Mesothelial cell of epicardium (in vitro differentiated cells): ENCODE measurements around the gene SRD5A3. TPM values are rescaled to one million over a fixed set of nuclear protein-coding genes. Genes with fewer than 3 reads are reported as not detected.

Source experiments
- DNase-seq, 2 experiments: peaks; one replicate each; pipeline ENCODE4 v3.0.0; 2021; ENCODE audit warnings: low spot score in 2 of 2; ENCODE audit not compliant: unreplicated experiment in 2 of 2
- H3K27ac Mint-ChIP-seq: 2 replicates; pipeline ENCODE4 v1.8.0; 2021; ENCODE audit warnings: mixed read lengths
- H3K27me3 Mint-ChIP-seq: 2 replicates; pipeline ENCODE4 v1.8.0; 2021; ENCODE audit warnings: low read depth, mixed read lengths
- H3K36me3 Mint-ChIP-seq: 2 replicates; pipeline ENCODE4 v1.8.0; 2021; ENCODE audit warnings: mixed read lengths
- H3K4me1 Mint-ChIP-seq: 2 replicates; pipeline ENCODE4 v1.8.0; 2021; ENCODE audit warnings: mixed read lengths
- H3K4me3 Mint-ChIP-seq: 2 replicates; pipeline ENCODE4 v1.8.0; 2021; ENCODE audit warnings: mild to moderate bottlenecking, moderate library complexity, mixed read lengths
- H3K9me3 Mint-ChIP-seq: 2 replicates; pipeline ENCODE4 v1.8.0; 2021; ENCODE audit warnings: mixed read lengths
- CTCF ChIP-seq: fragments of 200-600 bp; sonication (generic); IDR thresholded peaks from one replicate; pipeline ENCODE4 v1.5.0; 2021; ENCODE audit warnings: antibody characterized with exemption; ENCODE audit not compliant: unreplicated experiment
- total RNA-seq: library from RNA; stranded (reverse); gene quantifications from 3 replicates; pipeline ENCODE4 v1.2.1, GENCODE V29; 2021

The SRD5A3 gene
- total RNA-seq, 1 donor from 2014 or later = 17.5 TPM

DNA sequence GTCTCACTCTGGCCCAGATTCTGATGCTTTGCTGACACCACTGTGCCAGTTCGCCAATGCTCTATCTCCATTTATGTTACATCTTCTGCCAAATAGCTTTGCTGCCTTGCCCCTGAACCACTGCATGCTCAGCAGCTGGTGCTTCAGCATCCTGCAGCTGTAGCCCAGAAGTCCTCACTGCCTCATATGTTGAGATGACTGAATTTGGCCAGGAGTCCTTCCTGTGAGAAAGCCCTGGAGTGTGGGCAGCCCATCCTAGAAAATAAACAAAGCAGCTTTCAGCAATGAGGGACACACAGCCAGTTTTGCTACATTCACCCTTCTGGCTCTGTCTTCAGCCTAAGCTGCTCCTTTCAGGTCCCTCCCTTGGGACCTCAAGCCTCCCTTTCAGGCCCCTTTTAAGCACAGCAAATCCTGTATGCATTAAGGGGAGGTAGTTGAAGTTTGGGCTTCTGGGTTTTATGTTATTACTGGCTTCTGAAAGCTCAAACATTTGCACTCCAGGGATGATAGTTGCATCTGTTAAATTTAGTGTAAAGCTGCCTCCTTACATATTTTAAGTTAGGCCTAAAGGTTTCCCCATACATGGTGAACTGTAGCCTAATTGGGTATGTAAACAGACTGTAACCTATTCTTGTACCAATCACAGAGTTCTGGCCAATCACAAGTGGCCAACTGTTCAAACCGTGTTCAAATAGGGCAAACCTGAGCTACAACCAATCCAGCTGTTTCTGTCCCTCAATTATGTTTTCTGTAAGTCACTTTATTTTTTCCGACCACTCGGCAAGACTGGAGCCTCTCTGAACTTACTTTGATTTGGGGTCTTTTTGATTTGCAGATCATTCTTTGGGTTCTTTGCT is 47.6 kb downstream of the SRD5A3 start:
- Mint-ChIP-seq H3K27ac (no peak overlapping the region), H3K4me1 (peaks cover 25% of the 10 kb centered on the region), H3K36me3 (no peaks in the 10 kb centered on the region), H3K9me3 (no peaks in the 10 kb centered on the region), H3K27me3 (peaks cover 2% of the 10 kb centered on the region), H3K4me3 (no peak overlapping the region)
- DNase-seq = no peak
- no peak for TF ChIP-seq CTCF

GRCh38 chr4:55395218-55395528 is 49.1 kb downstream of the SRD5A3 start:
- peaks cover 33% of the 10 kb centered on the region for H3K4me1 Mint-ChIP-seq
- peak overlapping the region; percentile 86 for H3K4me3 Mint-ChIP-seq
- no peak for DNase-seq
- TF ChIP-seq CTCF = no peak
- H3K36me3 Mint-ChIP-seq = no peaks in the 10 kb centered on the region
- peaks cover 2% of the 10 kb centered on the region for H3K27me3 Mint-ChIP-seq
- no peaks in the 10 kb centered on the region for H3K9me3 Mint-ChIP-seq
- H3K27ac Mint-ChIP-seq = peak overlapping the region; percentile 96

- Mint-ChIP-seq H3K36me3 (no peaks in the 10 kb centered on the region), H3K9me3 (no peaks in the 10 kb centered on the region)
Measured at GRCh38 chr4:55395529-55396307, 49.7 kb downstream of the SRD5A3 start, which contains the start of gene TMEM165. Gene TMEM165, plus strand, starts transcription at chr4:55395957. Its CDS starts 233 bp downstream, at chr4:55396190.

GRCh38 chr4:55396308-55397125 is 50.5 kb downstream of the SRD5A3 start:
- DNase-seq = peak; percentile 23 to 70
- TF ChIP-seq CTCF = no peak
- no peaks in the 10 kb centered on the region for H3K9me3 Mint-ChIP-seq
- peak overlapping the region; percentile 92 for H3K27ac Mint-ChIP-seq
- peaks cover 2% of the 10 kb centered on the region for H3K27me3 Mint-ChIP-seq
- H3K36me3 Mint-ChIP-seq = peaks cover 4% of the 10 kb centered on the region
- peak overlapping the region; percentile 86 for H3K4me3 Mint-ChIP-seq
- peaks cover 33% of the 10 kb centered on the region for H3K4me1 Mint-ChIP-seq

More at GRCh38 chr4:55395529-55396307, 49.7 kb downstream of the SRD5A3 start, which contains the start of gene TMEM165:
- Mint-ChIP-seq H3K4me1 (peaks cover 33% of the 10 kb centered on the region), H3K4me3 (peak within 1 kb of the TSS; percentile 86), H3K27ac (peak within 1 kb of the TSS; percentile 96), H3K27me3 (peaks cover 2% of the 10 kb centered on the region)
- TF ChIP-seq CTCF = no peak
- peak; percentile 83 to 93 for DNase-seq

- peaks cover 33% of the 10 kb centered on the region for H3K4me1 Mint-ChIP-seq
- H3K36me3 Mint-ChIP-seq = peaks cover 4% of the 10 kb centered on the region
- peak overlapping the region; percentile 79 for H3K4me3 Mint-ChIP-seq
- TF ChIP-seq CTCF = no peak
- H3K27ac Mint-ChIP-seq = peak overlapping the region; percentile 92
- no peaks in the 10 kb centered on the region for H3K9me3 Mint-ChIP-seq
- peaks cover 2% of the 10 kb centered on the region for H3K27me3 Mint-ChIP-seq
- no peak for DNase-seq
Measured at GRCh38 chr4:55397126-55397436, 51.0 kb downstream of the SRD5A3 start.
